BLaER1 (cell line): ENCODE measurements around the gene LENG9.
A peak's percentile ranks its signal among the peaks of the same experiment; 100 is the strongest.

Experiments used
- H3K27ac ChIP-seq: shearing (Covaris generic); formaldehyde crosslinking; 2 replicates; pipeline ENCODE4 v1.8.1; 2022
- H3K27me3 ChIP-seq: shearing (Covaris generic); formaldehyde crosslinking; 2 replicates; pipeline ENCODE4 v1.8.1; 2022
- H3K36me3 ChIP-seq: shearing (Covaris generic); formaldehyde crosslinking; 2 replicates; pipeline ENCODE4 v1.8.1; 2022
- H3K4me1 ChIP-seq: shearing (Covaris generic); formaldehyde crosslinking; 2 replicates; pipeline ENCODE4 v1.8.1; 2022
- H3K4me2 ChIP-seq: shearing (Covaris generic); formaldehyde crosslinking; 2 replicates; pipeline ENCODE4 v1.8.1; 2022
- H3K4me3 ChIP-seq: shearing (Covaris generic); formaldehyde crosslinking; 2 replicates; pipeline ENCODE4 v1.8.1; 2022
- H3K9ac ChIP-seq: shearing (Covaris generic); formaldehyde crosslinking; 2 replicates; pipeline ENCODE4 v1.8.1; 2022
- H3K9me3 ChIP-seq: shearing (Covaris generic); formaldehyde crosslinking; 2 replicates; pipeline ENCODE4 v1.8.1; 2022
- H4K20me1 ChIP-seq: shearing (Covaris generic); formaldehyde crosslinking; 2 replicates; pipeline ENCODE4 v1.8.1; 2022
- Cebpa-rat ChIP-seq: shearing (Covaris generic); IDR thresholded peaks from 2 replicates; pipeline ENCODE4 v1.8.1; 2022

LENG9 gene

GRCh38 chr19:54424201-54424600, 39.4 kb downstream of the LENG9 start:
- no peaks in the 10 kb centered on the region for H4K20me1 ChIP-seq

DNA sequence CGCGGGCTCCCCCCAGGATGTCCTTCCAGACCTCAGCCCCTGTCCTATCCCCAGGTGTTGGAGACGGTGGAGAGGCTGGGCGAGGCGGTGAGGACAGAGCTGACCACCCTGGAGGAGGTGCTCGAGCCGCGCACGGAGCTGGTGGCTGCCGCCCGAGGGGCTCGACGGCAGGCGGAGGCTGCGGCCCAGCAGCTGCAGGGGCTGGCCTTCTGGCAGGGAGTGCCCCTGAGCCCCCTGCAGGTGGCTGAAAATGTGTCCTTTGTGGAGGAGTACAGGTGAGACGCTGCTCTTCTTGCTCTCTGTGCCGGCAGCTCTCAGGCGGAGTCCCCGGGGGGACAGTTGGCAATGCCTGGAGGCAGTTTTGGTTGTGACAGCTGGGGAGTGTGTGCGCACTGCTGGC, 41.4 kb downstream of the LENG9 start:
- TF ChIP-seq Cebpa-rat: no peak

More at GRCh38 chr19:54424201-54424600, 39.4 kb downstream of the LENG9 start:
- Histone ChIP-seq H3K9me3 (no peaks in the 10 kb centered on the region), H3K4me3 (no peak overlapping the region), H3K4me2 (no peak overlapping the region), H3K36me3 (peaks cover 12% of the 10 kb centered on the region; the same call in 1 of the 2 replicates), H3K27me3 (no peaks in the 10 kb centered on the region), H3K9ac (no peak overlapping the region), H3K4me1 (peaks cover 53% of the 10 kb centered on the region), H3K27ac (no peak overlapping the region)
- TF ChIP-seq Cebpa-rat: no peak

GRCh38 chr19:54421521-54421920, 42.1 kb downstream of the LENG9 start:
- TF ChIP-seq Cebpa-rat: no peak
- peaks cover 63% of the 10 kb centered on the region for H3K4me1 ChIP-seq
- peaks cover 2% of the 10 kb centered on the region; the same call in 1 of the 2 replicates for H3K27me3 ChIP-seq
- H3K9ac ChIP-seq: no peak overlapping the region
- H3K36me3 ChIP-seq: 0 out of 2 replicates have a peak, but pooled peaks cover 6% of the 10 kb centered on the region
- H3K4me3 ChIP-seq: no peak overlapping the region
- no peaks in the 10 kb centered on the region for H4K20me1 ChIP-seq
- H3K27ac ChIP-seq: no peak overlapping the region
- no peaks in the 10 kb centered on the region for H3K9me3 ChIP-seq
- no peak overlapping the region for H3K4me2 ChIP-seq

More for the DNA sequence above, 41.4 kb downstream of the LENG9 start:
- no peaks in the 10 kb centered on the region for H4K20me1 ChIP-seq
- H3K4me3 ChIP-seq: no peak overlapping the region
- no peaks in the 10 kb centered on the region for H3K27me3 ChIP-seq
- 0 out of 2 replicates have a peak, but pooled peaks cover 6% of the 10 kb centered on the region for H3K36me3 ChIP-seq
- no peak overlapping the region for H3K9ac ChIP-seq
- H3K27ac ChIP-seq: no peak overlapping the region
- peaks cover 62% of the 10 kb centered on the region for H3K4me1 ChIP-seq
- H3K9me3 ChIP-seq: no peaks in the 10 kb centered on the region
- no peak overlapping the region for H3K4me2 ChIP-seq

GRCh38 chr19:54421169-54421516, 42.4 kb downstream of the LENG9 start:
- Histone ChIP-seq H3K9ac (no peak overlapping the region), H3K27me3 (peaks cover 6% of the 10 kb centered on the region; the same call in 1 of the 2 replicates), H4K20me1 (no peaks in the 10 kb centered on the region), H3K4me3 (no peak overlapping the region), H3K36me3 (0 out of 2 replicates have a peak, but pooled peaks cover 6% of the 10 kb centered on the region), H3K4me1 (peaks cover 63% of the 10 kb centered on the region), H3K4me2 (no peak overlapping the region), H3K27ac (no peak overlapping the region), H3K9me3 (no peaks in the 10 kb centered on the region)
- no peak for TF ChIP-seq Cebpa-rat

- H3K4me3 ChIP-seq: no peak overlapping the region
- peak overlapping the region; percentile 48 for H3K4me2 ChIP-seq
Measured at GRCh38 chr19:54420383-54421168, 43.0 kb downstream of the LENG9 start.

GRCh38 chr19:54420068-54420382, 43.6 kb downstream of the LENG9 start:
- Histone ChIP-seq H3K9ac (no peak overlapping the region), H3K27ac (0 out of 2 replicates have a peak overlapping the region, but pooled peaks have one; percentile 41), H3K4me1 (peaks cover 64% of the 10 kb centered on the region), H3K4me3 (no peak overlapping the region), H3K36me3 (0 out of 2 replicates have a peak, but pooled peaks cover 6% of the 10 kb centered on the region), H3K9me3 (no peaks in the 10 kb centered on the region), H4K20me1 (no peaks in the 10 kb centered on the region), H3K4me2 (peak overlapping the region; percentile 48), H3K27me3 (peaks cover 14% of the 10 kb centered on the region; the same call in 1 of the 2 replicates)
- no peak for TF ChIP-seq Cebpa-rat

More at GRCh38 chr19:54420383-54421168, 43.0 kb downstream of the LENG9 start:
- no peak overlapping the region for H3K9ac ChIP-seq
- H3K4me1 ChIP-seq: peaks cover 63% of the 10 kb centered on the region
- no peak for TF ChIP-seq Cebpa-rat
- H3K27ac ChIP-seq: 0 out of 2 replicates have a peak overlapping the region, but pooled peaks have one; percentile 41
- peaks cover 11% of the 10 kb centered on the region; the same call in 1 of the 2 replicates for H3K27me3 ChIP-seq
- no peaks in the 10 kb centered on the region for H3K9me3 ChIP-seq
- H3K36me3 ChIP-seq: 0 out of 2 replicates have a peak, but pooled peaks cover 6% of the 10 kb centered on the region
- H4K20me1 ChIP-seq: no peaks in the 10 kb centered on the region

- Histone ChIP-seq H3K4me3 (no peak overlapping the region), H3K9me3 (no peaks in the 10 kb centered on the region), H3K36me3 (0 out of 2 replicates have a peak, but pooled peaks cover under 1% of the 10 kb centered on the region), H3K4me1 (peaks cover 71% of the 10 kb centered on the region), H4K20me1 (no peaks in the 10 kb centered on the region), H3K4me2 (peak overlapping the region; percentile 96), H3K27ac (peak overlapping the region; percentile 84), H3K27me3 (peaks cover 22% of the 10 kb centered on the region), H3K9ac (peak overlapping the region; percentile 34; the same call in 1 of the 2 replicates)
- TF ChIP-seq Cebpa-rat: no peak
Measured at GRCh38 chr19:54418930-54419800, 44.4 kb downstream of the LENG9 start.

DNA sequence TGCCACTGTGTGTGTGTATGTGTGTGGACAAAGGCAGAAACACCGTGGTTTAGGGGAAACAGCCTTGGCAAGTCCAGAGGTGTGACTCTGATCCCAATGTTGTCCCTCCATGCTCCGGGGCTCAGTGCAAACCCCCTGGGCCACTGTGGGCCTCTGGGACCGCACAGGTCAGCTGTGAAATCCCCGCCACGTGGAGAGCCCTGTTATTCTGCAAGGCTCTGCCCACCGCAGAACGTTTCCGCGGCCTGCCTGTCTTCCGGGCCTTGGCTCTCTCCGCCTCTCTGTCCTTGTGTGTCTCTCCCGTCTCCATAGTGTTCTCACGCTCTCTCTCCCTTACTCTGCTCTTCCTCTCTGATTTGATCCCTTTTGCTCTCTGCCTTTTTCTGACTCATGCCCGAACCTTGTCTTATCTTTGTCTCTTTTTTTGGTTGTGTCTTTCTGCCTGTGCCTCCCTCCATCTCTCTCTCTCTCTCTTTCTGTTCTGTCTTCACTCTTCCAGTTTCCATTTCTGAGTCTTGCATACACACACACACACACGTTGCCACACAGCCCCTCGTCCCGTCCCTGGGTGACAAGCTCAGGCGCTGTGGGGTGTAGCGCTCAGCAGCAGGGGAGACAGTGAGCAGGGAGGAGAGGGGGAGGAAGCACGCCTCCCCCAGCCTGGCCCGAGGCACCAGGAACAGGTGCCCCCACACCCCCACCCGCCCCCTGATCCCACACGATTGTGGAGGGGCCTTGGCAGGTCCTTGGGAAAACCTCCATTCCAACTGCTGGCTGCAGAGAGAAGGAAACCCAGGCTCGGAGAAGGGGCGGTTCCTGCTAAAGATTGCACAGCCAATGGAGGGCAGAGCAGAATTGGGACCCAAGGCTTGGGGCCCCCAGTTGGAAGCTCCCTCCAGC, 45.3 kb downstream of the LENG9 start:
- H3K4me1 ChIP-seq: peaks cover 71% of the 10 kb centered on the region
- H3K27me3 ChIP-seq: peaks cover 22% of the 10 kb centered on the region
- peak overlapping the region; percentile 84 for H3K27ac ChIP-seq
- H3K4me3 ChIP-seq: peak overlapping the region; percentile 17; the same call in 1 of the 2 replicates
- no peak for TF ChIP-seq Cebpa-rat
- H3K9ac ChIP-seq: peak overlapping the region; percentile 63
- H3K4me2 ChIP-seq: peak overlapping the region; percentile 96
- no peaks in the 10 kb centered on the region for H3K9me3 ChIP-seq
- H3K36me3 ChIP-seq: no peaks in the 10 kb centered on the region
- H4K20me1 ChIP-seq: no peaks in the 10 kb centered on the region
